ENCODE measurements around the gene GPR15LG. TPM values are rescaled to one million over a fixed set of nuclear protein-coding genes. Genes with fewer than 3 reads are reported as not detected.

Gene GPR15LG
- total RNA-seq, 5 donors from 2014 or later (not counting 1 experiment from before 2014, with no cell fraction given): not detected

- Histone ChIP-seq H3K36me3 (ENCODE audit: control insufficient read depth in 2 of 2, extremely low read depth in 1 of 2, insufficient read depth in 1 of 2, low read length in 1 of 2) (no peaks in the 10 kb centered on the region), H3K4me3 (ENCODE audit: control insufficient read depth in 1 of 2, extremely low read depth in 1 of 2, low read length in 1 of 2) (no peak overlapping the region), H3K9me3 (no peaks in the 10 kb centered on the region), H3K27me3 (replicated peaks in 1 of 2; ENCODE audit: control insufficient read depth in 2 of 2, extremely low read depth in 1 of 2, insufficient read depth in 2 of 2, low read length in 1 of 2) (no peaks in the 10 kb centered on the region), H3K4me1 (ENCODE audit: control insufficient read depth in 1 of 2, extremely low read depth in 1 of 2, insufficient read depth in 2 of 2, low read length in 2 of 2) (peaks cover under 1 to 6% of the 10 kb centered on the region in 2 experiments), H3K27ac (ENCODE audit: low read length) (no peak overlapping the region)
- ATAC-seq (replicated peaks in 1 of 4) (no peak), DNase-seq (no peak)
- Mint-ChIP-seq H3K4me1 (peaks cover 0 to 5% (median 4%) of the 10 kb centered on the region in 3 donors), H3K27me3 (peaks cover 0 to 1% of the 10 kb centered on the region in 2 donors), H3K27ac (no peak overlapping the region), H3K4me3 (no peak overlapping the region), H3K36me3 (no peaks in the 10 kb centered on the region), H3K9me3 (no peaks in the 10 kb centered on the region)
- POLR2A ChIA-PET: no interaction called here
- CTCF ChIA-PET: interaction anchor here in 1 of 2 donors (0.9 kb wide), 1 partner anchor 32 kb away, joined by 3 read pairs; no protein-coding TSS in a partner anchor
- 72% methylated on average over 4 of the region's 4 CpGs for WGBS (ENCODE audit: insufficient coverage)
Measured at GRCh38 chr10:84184517-84184916, 10.9 kb downstream of the GPR15LG start.

GRCh38 chr10:84185526-84186175 lies 12.1 kb downstream of the GPR15LG start:
- no peak for ATAC-seq (replicated peaks in 1 of 4)
- Histone ChIP-seq H3K9me3 (no peaks in the 10 kb centered on the region), H3K4me1 (ENCODE audit: control insufficient read depth in 1 of 2, extremely low read depth in 1 of 2, insufficient read depth in 2 of 2, low read length in 2 of 2) (peaks cover 3 to 12% of the 10 kb centered on the region in 2 experiments), H3K36me3 (ENCODE audit: control insufficient read depth in 2 of 2, extremely low read depth in 1 of 2, insufficient read depth in 1 of 2, low read length in 1 of 2) (no peaks in the 10 kb centered on the region), H3K27me3 (replicated peaks in 1 of 2; ENCODE audit: control insufficient read depth in 2 of 2, extremely low read depth in 1 of 2, insufficient read depth in 2 of 2, low read length in 1 of 2) (no peaks in the 10 kb centered on the region), H3K4me3 (ENCODE audit: control insufficient read depth in 1 of 2, extremely low read depth in 1 of 2, low read length in 1 of 2) (no peak overlapping the region), H3K27ac (ENCODE audit: low read length) (no peak overlapping the region)
- no peaks in the 10 kb centered on the region for H3K36me3 Mint-ChIP-seq
- H3K4me3 Mint-ChIP-seq: no peak overlapping the region
- peaks cover 6 to 10% (median 8%) of the 10 kb centered on the region in 3 donors for H3K4me1 Mint-ChIP-seq
- no peak for DNase-seq
- 79% methylated on average over 11 of the region's 11 CpGs for WGBS (ENCODE audit: insufficient coverage)
- H3K27ac Mint-ChIP-seq: no peak overlapping the region
- ChIA-PET POLR2A (no interaction called here), CTCF (interaction anchor here in 1 of 2 donors (0.9 kb wide), 1 partner anchor 31 kb away, joined by 3 read pairs; no protein-coding TSS in a partner anchor)
- no peaks in the 10 kb centered on the region for H3K9me3 Mint-ChIP-seq
- H3K27me3 Mint-ChIP-seq: peaks cover 0 to 1% of the 10 kb centered on the region in 2 donors

- Mint-ChIP-seq H3K27me3 (peaks cover 0 to 11% of the 10 kb centered on the region in 2 donors), H3K36me3 (no peaks in the 10 kb centered on the region), H3K9me3 (no peaks in the 10 kb centered on the region), H3K4me3 (no peak overlapping the region), H3K27ac (no peak overlapping the region), H3K4me1 (peaks cover 16 to 20% (median 18%) of the 10 kb centered on the region in 3 donors)
- Histone ChIP-seq H3K36me3 (ENCODE audit: control insufficient read depth in 2 of 2, extremely low read depth in 1 of 2, insufficient read depth in 1 of 2, low read length in 1 of 2) (no peaks in the 10 kb centered on the region), H3K27ac (ENCODE audit: low read length) (no peak overlapping the region), H3K9me3 (no peaks in the 10 kb centered on the region), H3K4me1 (ENCODE audit: control insufficient read depth in 1 of 2, extremely low read depth in 1 of 2, insufficient read depth in 2 of 2, low read length in 2 of 2) (peaks cover 12 to 28% of the 10 kb centered on the region in 2 experiments), H3K4me3 (ENCODE audit: control insufficient read depth in 1 of 2, extremely low read depth in 1 of 2, low read length in 1 of 2) (no peak overlapping the region), H3K27me3 (replicated peaks in 1 of 2; ENCODE audit: control insufficient read depth in 2 of 2, extremely low read depth in 1 of 2, insufficient read depth in 2 of 2, low read length in 1 of 2) (peaks cover 0 to 5% of the 10 kb centered on the region in 2 experiments)
- ATAC-seq (replicated peaks in 1 of 4) (no peak), DNase-seq (no peak)
- POLR2A ChIA-PET: no interaction called here
- 63% methylated on average over 3 of the region's 3 CpGs for WGBS (ENCODE audit: insufficient coverage)
- CTCF ChIA-PET: no interaction called here
Measured at GRCh38 chr10:84188815-84189214, 15.2 kb downstream of the GPR15LG start.

DNA sequence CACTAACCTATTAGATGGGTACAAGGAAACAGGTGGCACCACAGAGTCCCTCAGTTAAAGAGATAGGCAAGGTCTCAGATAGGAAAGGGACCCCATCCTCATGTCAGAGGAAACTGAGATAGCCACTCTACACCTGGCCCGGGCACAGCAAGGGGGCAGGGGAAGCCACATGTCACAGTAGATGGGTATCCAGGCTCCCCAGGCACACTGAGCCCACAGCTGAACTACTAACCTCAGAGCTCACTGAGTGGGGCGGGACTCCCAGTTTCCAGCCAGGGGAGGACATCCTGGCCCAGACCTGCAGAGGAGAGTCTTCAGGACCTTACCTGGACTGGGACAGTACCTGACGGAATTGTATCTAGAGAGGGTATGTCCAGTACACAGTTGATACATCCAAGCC lies 17.0 kb downstream of the GPR15LG start:
- H3K27ac Mint-ChIP-seq: peak overlapping the region in 1 of 2 donors; percentile 13
- POLR2A ChIA-PET: no interaction called here
- peak overlapping the region in 1 of 3 donors; percentile 19 for H3K4me3 Mint-ChIP-seq
- Histone ChIP-seq H3K4me3 (ENCODE audit: control insufficient read depth in 1 of 2, extremely low read depth in 1 of 2, low read length in 1 of 2) (no peak overlapping the region), H3K36me3 (ENCODE audit: control insufficient read depth in 2 of 2, extremely low read depth in 1 of 2, insufficient read depth in 1 of 2, low read length in 1 of 2) (no peaks in the 10 kb centered on the region), H3K27ac (ENCODE audit: low read length) (no peak overlapping the region), H3K4me1 (ENCODE audit: control insufficient read depth in 1 of 2, extremely low read depth in 1 of 2, insufficient read depth in 2 of 2, low read length in 2 of 2) (peaks cover 12 to 38% of the 10 kb centered on the region in 2 experiments), H3K27me3 (replicated peaks in 1 of 2; ENCODE audit: control insufficient read depth in 2 of 2, extremely low read depth in 1 of 2, insufficient read depth in 2 of 2, low read length in 1 of 2) (peaks cover 0 to 21% of the 10 kb centered on the region in 2 experiments), H3K9me3 (no peaks in the 10 kb centered on the region)
- CTCF ChIA-PET: interaction anchor here (1.0 to 1.3 kb wide), 3 partner anchors 14 to 43 kb away, joined by 3 to 11 read pairs (median 8); no protein-coding TSS in a partner anchor
- H3K36me3 Mint-ChIP-seq: no peaks in the 10 kb centered on the region
- peaks cover 16 to 23% (median 23%) of the 10 kb centered on the region in 3 donors for H3K4me1 Mint-ChIP-seq
- peaks cover 2 to 19% of the 10 kb centered on the region in 2 donors for H3K27me3 Mint-ChIP-seq
- 65% methylated on average over 2 of the region's 3 CpGs for WGBS (ENCODE audit: insufficient coverage)
- no peaks in the 10 kb centered on the region for H3K9me3 Mint-ChIP-seq
- DNase-seq (no peak), ATAC-seq (replicated peaks in 1 of 4) (peak in 2 of 4 experiments; percentile 6 to 9)

GRCh38 chr10:84191106-84191505 lies 17.5 kb downstream of the GPR15LG start:
- Mint-ChIP-seq H3K9me3 (no peaks in the 10 kb centered on the region), H3K27me3 (peaks cover 6 to 23% of the 10 kb centered on the region in 2 donors), H3K4me3 (peak overlapping the region in 1 of 3 donors; percentile 19), H3K36me3 (no peaks in the 10 kb centered on the region), H3K4me1 (peaks cover 16 to 25% (median 24%) of the 10 kb centered on the region in 3 donors), H3K27ac (no peak overlapping the region)
- no peak overlapping the region for H3K27ac ChIP-seq (ENCODE audit: low read length)
- peaks cover 12 to 39% of the 10 kb centered on the region in 2 experiments for H3K4me1 ChIP-seq (ENCODE audit: control insufficient read depth in 1 of 2, extremely low read depth in 1 of 2, insufficient read depth in 2 of 2, low read length in 2 of 2)
- CTCF ChIA-PET: interaction anchor here (1.0 to 1.3 kb wide), 3 partner anchors 14 to 43 kb away, joined by 3 to 11 read pairs (median 8); no protein-coding TSS in a partner anchor
- 18% methylated on average over 3 of the region's 5 CpGs for WGBS (ENCODE audit: insufficient coverage)
- H3K4me3 ChIP-seq (ENCODE audit: control insufficient read depth in 1 of 2, extremely low read depth in 1 of 2, low read length in 1 of 2): no peak overlapping the region
- peak in 31 of 35 experiments; percentile 17 to 69 (median 43) for DNase-seq
- POLR2A ChIA-PET: no interaction called here
- no peaks in the 10 kb centered on the region for H3K9me3 ChIP-seq
- no peaks in the 10 kb centered on the region for H3K36me3 ChIP-seq (ENCODE audit: control insufficient read depth in 2 of 2, extremely low read depth in 1 of 2, insufficient read depth in 1 of 2, low read length in 1 of 2)
- ATAC-seq (replicated peaks in 1 of 4): peak; percentile 63 to 92 (median 74)
- H3K27me3 ChIP-seq (replicated peaks in 1 of 2; ENCODE audit: control insufficient read depth in 2 of 2, extremely low read depth in 1 of 2, insufficient read depth in 2 of 2, low read length in 1 of 2): peaks cover 3 to 26% of the 10 kb centered on the region in 2 experiments

GRCh38 chr10:84193327-84193726 lies 19.7 kb downstream of the GPR15LG start:
- H3K4me3 Mint-ChIP-seq: peak overlapping the region in 2 of 3 donors; percentile 24 to 62
- ChIA-PET POLR2A (no interaction called here), CTCF (interaction anchor here in 1 of 2 donors (1.9 kb wide), 1 partner anchor 45 kb away, joined by 5 read pairs; no protein-coding TSS in a partner anchor)
- peaks cover 16 to 25% (median 24%) of the 10 kb centered on the region in 3 donors for H3K4me1 Mint-ChIP-seq
- Histone ChIP-seq H3K27me3 (replicated peaks in 1 of 2; ENCODE audit: control insufficient read depth in 2 of 2, extremely low read depth in 1 of 2, insufficient read depth in 2 of 2, low read length in 1 of 2) (peaks cover 4 to 43% of the 10 kb centered on the region in 2 experiments), H3K4me3 (ENCODE audit: control insufficient read depth in 1 of 2, extremely low read depth in 1 of 2, low read length in 1 of 2) (no peak overlapping the region), H3K27ac (ENCODE audit: low read length) (no peak overlapping the region), H3K4me1 (ENCODE audit: control insufficient read depth in 1 of 2, extremely low read depth in 1 of 2, insufficient read depth in 2 of 2, low read length in 2 of 2) (peaks cover 12 to 39% of the 10 kb centered on the region in 2 experiments), H3K9me3 (no peaks in the 10 kb centered on the region), H3K36me3 (ENCODE audit: control insufficient read depth in 2 of 2, extremely low read depth in 1 of 2, insufficient read depth in 1 of 2, low read length in 1 of 2) (no peaks in the 10 kb centered on the region)
- no peak overlapping the region for H3K27ac Mint-ChIP-seq
- H3K36me3 Mint-ChIP-seq: no peaks in the 10 kb centered on the region
- peaks cover 21 to 38% of the 10 kb centered on the region in 2 donors for H3K27me3 Mint-ChIP-seq
- DNase-seq: no peak
- no peaks in the 10 kb centered on the region for H3K9me3 Mint-ChIP-seq
- no peak for ATAC-seq (replicated peaks in 1 of 4)
- no CpG with 5 or more reads among the region's 2 CpGs for WGBS (ENCODE audit: insufficient coverage)
